CD14-positive monocyte (primary cell): ENCODE data around the gene UBASH3B. TPM values are rescaled to one million over a fixed set of nuclear protein-coding genes. Genes with fewer than 3 reads are reported as not detected.

ENCODE experiments used
- DNase-seq, 3 donors: peaks; one replicate each; pipeline ENCODE4 v3.0.0-alpha.2; 2011 to 2022
- H2AFZ ChIP-seq: 2 replicates; pipeline ENCODE4 v1.6.0; 2012; ENCODE audit warnings: mild to moderate bottlenecking, low read depth, low read length, inconsistent platforms; ENCODE audit not compliant: insufficient read depth, poor library complexity, severe bottlenecking
- H3K27ac ChIP-seq, 2 donors: 1 replicate in 1 of 2; 2 replicates in 1 of 2; pipeline ENCODE4 v1.5.1; 2012 to 2013; ENCODE audit warnings: low read length in 2 of 2, control low read depth in 1 of 2, inconsistent platforms in 1 of 2, low read depth in 1 of 2, mild to moderate bottlenecking in 1 of 2
- H3K27me3 ChIP-seq, 2 donors: one replicate each; pipeline versions ENCODE4 v1.6.0 to v1.6.1; 2011 to 2013; ENCODE audit warnings: low read length in 2 of 2; ENCODE audit not compliant: control insufficient read depth in 2 of 2, insufficient read depth in 2 of 2
- H3K36me3 ChIP-seq, 2 donors: replicated peaks in 1 of 2; 1 replicate in 1 of 2; 2 replicates in 1 of 2; pipeline versions ENCODE4 v1.5.1 to v1.6.1; 2012 to 2013; ENCODE audit warnings: low read length in 2 of 2, control low read depth in 1 of 2, inconsistent platforms in 1 of 2, mild to moderate bottlenecking in 1 of 2; ENCODE audit not compliant: insufficient read depth in 2 of 2, control insufficient read depth in 1 of 2
- H3K4me1 ChIP-seq, 2 donors: 1 replicate in 1 of 2; 2 replicates in 1 of 2; pipeline versions ENCODE4 v1.5.1 to v1.6.1; 2012 to 2013; ENCODE audit warnings: low read length in 2 of 2, control low read depth in 1 of 2, inconsistent platforms in 1 of 2, mild to moderate bottlenecking in 1 of 2, moderate library complexity in 1 of 2; ENCODE audit not compliant: insufficient read depth in 2 of 2, control insufficient read depth in 1 of 2
- H3K4me2 ChIP-seq: replicated peaks from 2 replicates; pipeline ENCODE3; 2012; ENCODE audit warnings: low read length, moderate library complexity, mild to moderate bottlenecking; ENCODE audit not compliant: poor library complexity, severe bottlenecking; ENCODE audit errors: extremely low read depth
- H3K4me3 ChIP-seq, 3 experiments: fragments of 200-600 bp in 1 of 3; sonication (generic) in 1 of 3; replicated peaks in 1 of 3; 1 replicate in 2 of 3; 2 replicates in 1 of 3; pipeline ENCODE4 v1.5.1; 2011 to 2013; ENCODE audit warnings: low read length in 3 of 3, mild to moderate bottlenecking in 3 of 3, control low read depth in 2 of 3, low read depth in 2 of 3, inconsistent platforms in 1 of 3, moderate library complexity in 1 of 3
- H3K79me2 ChIP-seq: 2 replicates; pipeline ENCODE4 v1.6.0; 2012; ENCODE audit warnings: mild to moderate bottlenecking, control low read depth, inconsistent platforms, low read length, moderate library complexity; ENCODE audit not compliant: insufficient read depth
- H3K9ac ChIP-seq: 2 replicates; pipeline ENCODE4 v1.6.0; 2017; ENCODE audit warnings: low read length, mild to moderate bottlenecking; ENCODE audit not compliant: insufficient read depth, poor library complexity, severe bottlenecking
- H3K9me3 ChIP-seq, 2 donors: replicated peaks in 1 of 2; 1 replicate in 1 of 2; 2 replicates in 1 of 2; pipeline versions ENCODE4 v1.5.1 to v1.6.1; 2012 to 2013; ENCODE audit warnings: low read length in 2 of 2, control low read depth in 1 of 2; ENCODE audit not compliant: control insufficient read depth in 1 of 2, insufficient read depth in 1 of 2
- H4K20me1 ChIP-seq: 2 replicates; pipeline ENCODE4 v1.6.0; 2012; ENCODE audit warnings: mild to moderate bottlenecking, low read length, control low read depth, moderate library complexity; ENCODE audit not compliant: insufficient read depth
- H3K27ac Mint-ChIP-seq, 7 donors: one replicate each; pipeline ENCODE4 v1.8.0; 2020; ENCODE audit warnings: mild to moderate bottlenecking in 7 of 7, mixed read lengths in 7 of 7, moderate library complexity in 6 of 7, inconsistent platforms in 2 of 7
- H3K27me3 Mint-ChIP-seq, 3 donors: one replicate each; pipeline ENCODE4 v1.8.0; 2021 to 2022; ENCODE audit warnings: low read depth in 3 of 3, mild to moderate bottlenecking in 3 of 3, mixed read lengths in 3 of 3, moderate library complexity in 3 of 3, inconsistent platforms in 1 of 3
- H3K36me3 Mint-ChIP-seq, 2 donors: one replicate each; pipeline ENCODE4 v1.8.0; 2020; ENCODE audit warnings: mixed read lengths in 2 of 2, inconsistent platforms in 1 of 2, mild to moderate bottlenecking in 1 of 2
- H3K4me1 Mint-ChIP-seq: one replicate; pipeline ENCODE4 v1.8.0; 2020; ENCODE audit warnings: mild to moderate bottlenecking, mixed read lengths
- H3K4me3 Mint-ChIP-seq, 2 donors: one replicate each; pipeline ENCODE4 v1.8.0; 2020; ENCODE audit warnings: mild to moderate bottlenecking in 2 of 2, mixed read lengths in 2 of 2, moderate library complexity in 1 of 2
- H3K9me3 Mint-ChIP-seq, 7 donors: one replicate each; pipeline ENCODE4 v1.8.0; 2020 to 2022; ENCODE audit warnings: mixed read lengths in 7 of 7, mild to moderate bottlenecking in 6 of 7, moderate library complexity in 6 of 7, inconsistent platforms in 2 of 7
- WGBS: methylation state at CpG from one replicate; pipeline ENCODE4 v1.1.5; 2013; ENCODE audit warnings: missing lambda C conversion rate; ENCODE audit not compliant: insufficient coverage; 5-methylcytosine and 5-hydroxymethylcytosine counted together
- intact Hi-C, 2 donors: fragments of 100-400 bp; cut with micrococcal nuclease; formaldehyde crosslinking; loops; one replicate each; pipeline versions ENCODE4 v1.15.0 to v1.15.1; 2023
- polyA plus RNA-seq, 3 donors: library from polyadenylated mRNA; depleted of rRNA in 1 of 3; unstranded in 2 of 3; stranded (reverse) in 1 of 3; fragments of 300-500 nt in 2 of 3; fragments of >200 nt in 1 of 3; fragmentation: Illumina TruSeq in 2 of 3; gene quantifications; 1 replicate in 2 of 3; 2 replicates in 1 of 3; pipeline ENCODE4 v1.2.3, GENCODE V29; 2012 to 2021
- TF ChIP-seq, protein P1 (sequence below): fragments of 200-600 bp; IDR thresholded peaks from one replicate; pipeline ENCODE4 v1.8.0; 2022; ENCODE audit warnings: antibody characterized with exemption, mild to moderate bottlenecking

Gene UBASH3B
- polyA plus RNA-seq, 3 donors: 3.3 to 13.5 (median 7.1) TPM

DNA sequence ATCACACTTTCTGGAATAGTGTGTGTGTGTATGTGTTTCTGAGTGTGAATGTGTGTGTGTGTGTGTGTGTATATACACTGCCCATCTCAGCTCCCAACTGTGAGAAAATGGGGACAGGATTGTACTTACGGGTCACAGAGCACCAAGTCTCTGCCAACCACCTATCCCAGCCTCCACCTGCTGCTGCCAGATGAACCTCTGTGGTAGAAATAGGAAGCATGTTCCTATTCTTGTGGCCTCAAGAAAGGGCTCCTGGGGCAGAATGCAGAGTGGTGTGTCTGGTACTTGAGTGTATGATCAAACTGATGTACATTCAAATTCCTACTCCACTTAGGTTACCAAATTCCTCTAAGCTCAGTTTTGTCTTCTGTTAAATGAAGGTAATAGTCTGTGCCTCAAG is 14.6 kb downstream of the UBASH3B start:
- peaks cover 6% of the 10 kb centered on the region for H4K20me1 ChIP-seq
- TF ChIP-seq, protein P1, sequence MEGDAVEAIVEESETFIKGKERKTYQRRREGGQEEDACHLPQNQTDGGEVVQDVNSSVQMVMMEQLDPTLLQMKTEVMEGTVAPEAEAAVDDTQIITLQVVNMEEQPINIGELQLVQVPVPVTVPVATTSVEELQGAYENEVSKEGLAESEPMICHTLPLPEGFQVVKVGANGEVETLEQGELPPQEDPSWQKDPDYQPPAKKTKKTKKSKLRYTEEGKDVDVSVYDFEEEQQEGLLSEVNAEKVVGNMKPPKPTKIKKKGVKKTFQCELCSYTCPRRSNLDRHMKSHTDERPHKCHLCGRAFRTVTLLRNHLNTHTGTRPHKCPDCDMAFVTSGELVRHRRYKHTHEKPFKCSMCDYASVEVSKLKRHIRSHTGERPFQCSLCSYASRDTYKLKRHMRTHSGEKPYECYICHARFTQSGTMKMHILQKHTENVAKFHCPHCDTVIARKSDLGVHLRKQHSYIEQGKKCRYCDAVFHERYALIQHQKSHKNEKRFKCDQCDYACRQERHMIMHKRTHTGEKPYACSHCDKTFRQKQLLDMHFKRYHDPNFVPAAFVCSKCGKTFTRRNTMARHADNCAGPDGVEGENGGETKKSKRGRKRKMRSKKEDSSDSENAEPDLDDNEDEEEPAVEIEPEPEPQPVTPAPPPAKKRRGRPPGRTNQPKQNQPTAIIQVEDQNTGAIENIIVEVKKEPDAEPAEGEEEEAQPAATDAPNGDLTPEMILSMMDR: no peak
- Mint-ChIP-seq H3K9me3 (peaks cover 0 to 5% (median 3%) of the 10 kb centered on the region in 7 donors), H3K36me3 (peaks cover 38 to 40% of the 10 kb centered on the region in 2 donors), H3K27ac (no peak overlapping the region), H3K4me1 (peaks cover 69% of the 10 kb centered on the region), H3K4me3 (no peak overlapping the region), H3K27me3 (no peaks in the 10 kb centered on the region)
- H3K27me3 ChIP-seq: no peaks in the 10 kb centered on the region
- DNase-seq: no peak
- H3K27ac ChIP-seq: no peak overlapping the region
- intact Hi-C loops: no loop called here
- peaks cover 74% of the 10 kb centered on the region for H3K79me2 ChIP-seq
- no peak overlapping the region for H3K9ac ChIP-seq
- peaks cover 2 to 9% of the 10 kb centered on the region in 2 donors for H3K36me3 ChIP-seq
- WGBS: no CpG with 5 or more reads among the region's 1 CpG
- no peak overlapping the region for H3K4me2 ChIP-seq
- H2AFZ ChIP-seq: no peak overlapping the region
- H3K4me1 ChIP-seq: peaks cover 33 to 56% of the 10 kb centered on the region in 2 donors
- H3K4me3 ChIP-seq: no peak overlapping the region
- no peaks in the 10 kb centered on the region for H3K9me3 ChIP-seq

DNA sequence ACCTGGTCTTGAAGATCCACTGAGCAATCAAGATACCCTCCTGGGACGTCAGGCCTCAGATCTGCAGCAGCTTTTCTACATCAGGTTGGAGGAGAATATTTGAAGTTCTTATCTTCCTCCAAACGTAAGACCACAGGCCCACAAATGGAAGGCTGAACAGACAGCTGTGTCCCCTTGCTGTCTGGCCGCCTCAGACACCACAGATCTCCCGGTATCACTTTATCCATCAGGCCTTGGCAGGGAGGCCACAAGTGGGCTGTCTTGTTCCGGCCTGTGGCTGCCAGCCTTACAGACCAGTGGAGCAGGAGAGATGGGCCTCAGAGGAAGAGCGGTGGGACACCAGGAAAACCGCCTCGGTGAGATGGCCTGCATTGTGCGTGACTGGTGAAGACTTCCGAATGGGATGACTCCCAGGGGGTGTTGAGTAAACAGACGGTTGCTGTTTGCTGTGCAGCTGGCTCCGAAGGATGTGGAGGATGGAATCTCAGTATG is 15.9 kb downstream of the UBASH3B start:
- H3K36me3 Mint-ChIP-seq: peaks cover 38 to 40% of the 10 kb centered on the region in 2 donors
- Histone ChIP-seq H3K79me2 (peaks cover 82% of the 10 kb centered on the region), H3K4me3 (no peak overlapping the region), H3K4me1 (peaks cover 22 to 45% of the 10 kb centered on the region in 2 donors), H3K36me3 (peaks cover 2 to 9% of the 10 kb centered on the region in 2 donors), H3K4me2 (no peak overlapping the region), H2AFZ (no peak overlapping the region), H3K27ac (no peak overlapping the region), H3K9ac (no peak overlapping the region), H4K20me1 (peaks cover 4% of the 10 kb centered on the region), H3K9me3 (no peaks in the 10 kb centered on the region), H3K27me3 (no peaks in the 10 kb centered on the region)
- intact Hi-C loops: no loop called here
- no peaks in the 10 kb centered on the region for H3K27me3 Mint-ChIP-seq
- H3K9me3 Mint-ChIP-seq: peaks cover 0 to 5% (median 3%) of the 10 kb centered on the region in 7 donors
- DNase-seq: peak in 1 of 3 donors; percentile 22
- 24% methylated on average over 10 of the region's 12 CpGs for WGBS
- H3K27ac Mint-ChIP-seq: peak overlapping the region in 2 of 7 donors; percentile 27 to 41
- peaks cover 62% of the 10 kb centered on the region for H3K4me1 Mint-ChIP-seq
- TF ChIP-seq, protein P1: no peak
- peak overlapping the region in 1 of 2 donors; percentile 21 for H3K4me3 Mint-ChIP-seq
